Measurements from ENCODE around the gene BLCAP. TPM values are rescaled to one million over a fixed set of nuclear protein-coding genes. Genes with fewer than 3 reads are reported as not detected.
A peak's percentile ranks its signal among the peaks of the same experiment; 100 is the strongest.

Gene BLCAP
- total and polyA plus RNA-seq, 4 experiments from 2014 or later, result 63.7 to 97.4 (median 84.6) TPM

DNA sequence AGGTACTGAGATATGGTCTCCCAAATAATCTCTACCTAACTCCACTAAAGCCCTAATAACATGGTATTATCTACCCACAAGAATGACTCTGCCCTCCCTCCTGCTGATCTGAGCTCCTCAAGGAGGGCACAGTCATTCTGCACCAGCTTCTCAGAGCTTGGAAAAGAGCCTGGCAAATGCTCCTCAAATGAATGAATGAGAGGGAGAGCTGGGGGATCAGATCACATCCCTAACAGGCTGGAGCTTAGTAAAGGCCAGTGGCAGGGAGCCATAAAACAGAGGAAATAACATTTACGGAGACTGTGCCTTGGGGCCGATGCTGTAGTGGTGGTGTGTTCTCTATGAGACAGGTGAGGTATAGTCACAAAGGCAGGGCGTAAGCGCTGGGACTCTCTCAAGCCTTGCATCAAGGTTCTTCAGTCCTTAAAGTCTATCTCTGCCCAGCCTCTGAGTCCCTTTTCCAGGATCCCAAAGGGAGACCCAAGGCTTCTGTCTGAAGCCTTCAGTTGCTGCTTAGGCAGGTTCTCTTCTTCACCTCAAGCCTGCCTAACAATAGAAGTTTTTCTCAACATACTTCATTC, 13.8 kb downstream of the BLCAP start:
- Mint-ChIP-seq H3K27ac (no peak overlapping the region), H3K4me1 (peaks cover 9 to 32% (median 16%) of the 10 kb centered on the region in 4 donors), H3K4me3 (no peak overlapping the region), H3K27me3 (no peaks in the 10 kb centered on the region), H3K36me3 (peaks cover 37 to 69% of the 10 kb centered on the region in 2 donors), H3K9me3 (no peaks in the 10 kb centered on the region)
- POLR2A ChIA-PET (ENCODE audit: partially characterized antibody), result no interaction called here
- H3K36me3 ChIP-seq (ENCODE audit: insufficient read depth, low read length), result peaks cover 15% of the 10 kb centered on the region
- no peaks in the 10 kb centered on the region for H3K4me1 ChIP-seq (ENCODE audit: insufficient read depth, low read length)
- CTCF ChIA-PET (ENCODE audit: partially characterized antibody), result interaction anchor here (1.1 to 1.3 kb wide), 2 partner anchors 20 to 25 kb away, joined by 3 to 4 read pairs; no protein-coding TSS in a partner anchor
- intact Hi-C loops (cut with micrococcal nuclease), result no loop called here
- no peak overlapping the region for H3K4me3 ChIP-seq (ENCODE audit: low read length in 2 of 2)
- H3K9me3 ChIP-seq (ENCODE audit: control insufficient read depth in 1 of 2, low read length in 2 of 2), result no peaks in the 10 kb centered on the region
- no peak for DNase-seq
- no peak overlapping the region for H3K27ac ChIP-seq (ENCODE audit: low read depth, low read length)
- no peaks in the 10 kb centered on the region for H3K27me3 ChIP-seq (ENCODE audit: insufficient read depth, low read length)

DNA sequence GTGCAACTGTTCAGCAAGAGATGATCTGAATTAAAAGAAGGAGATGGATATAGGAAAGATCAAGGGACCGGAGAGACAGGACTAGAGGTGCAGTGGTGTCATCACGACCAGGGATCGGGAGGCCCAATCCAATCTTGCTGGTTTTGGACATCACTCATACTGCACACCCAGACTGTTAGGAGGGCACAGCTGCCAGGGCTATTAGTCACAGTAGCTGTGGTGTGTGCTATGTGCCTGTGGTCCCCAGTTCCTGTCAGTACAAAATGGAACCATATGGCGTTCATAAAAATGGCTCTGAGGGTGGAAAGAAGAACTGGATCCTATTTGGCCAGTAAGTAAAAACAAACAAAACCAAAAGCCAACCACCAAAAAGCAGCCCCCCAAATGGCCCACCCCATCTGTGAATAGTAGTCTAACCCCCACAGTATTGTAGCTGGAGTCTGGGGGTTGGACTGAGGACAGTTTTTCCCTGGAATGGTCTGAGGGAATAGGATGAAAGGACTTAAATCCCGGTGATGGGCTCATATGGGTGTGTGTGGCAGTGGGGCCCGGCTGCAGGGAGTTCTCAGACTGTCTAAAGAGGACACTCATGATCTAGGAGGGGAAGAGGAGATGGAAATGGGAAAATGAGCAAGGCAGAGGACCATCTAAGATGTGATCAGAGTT, 15.9 kb downstream of the BLCAP start:
- no peak for DNase-seq
- peaks cover 0 to 16% (median 7%) of the 10 kb centered on the region in 4 donors for H3K4me1 Mint-ChIP-seq
- CTCF ChIA-PET (ENCODE audit: partially characterized antibody), result no interaction called here
- Histone ChIP-seq H3K27me3 (ENCODE audit: insufficient read depth, low read length) (no peaks in the 10 kb centered on the region), H3K27ac (ENCODE audit: low read depth, low read length) (no peak overlapping the region), H3K4me1 (ENCODE audit: insufficient read depth, low read length) (no peaks in the 10 kb centered on the region), H3K36me3 (ENCODE audit: insufficient read depth, low read length) (peaks cover 15% of the 10 kb centered on the region), H3K4me3 (ENCODE audit: low read length in 2 of 2) (no peak overlapping the region), H3K9me3 (ENCODE audit: control insufficient read depth in 1 of 2, low read length in 2 of 2) (no peaks in the 10 kb centered on the region)
- H3K9me3 Mint-ChIP-seq, result no peaks in the 10 kb centered on the region
- H3K27ac Mint-ChIP-seq, result peak overlapping the region in 1 of 7 donors; percentile 38
- peaks cover 25 to 50% of the 10 kb centered on the region in 2 donors for H3K36me3 Mint-ChIP-seq
- intact Hi-C loops (cut with micrococcal nuclease), result no loop called here
- no peak overlapping the region for H3K4me3 Mint-ChIP-seq
- no peaks in the 10 kb centered on the region for H3K27me3 Mint-ChIP-seq
- POLR2A ChIA-PET (ENCODE audit: partially characterized antibody), result no interaction called here

DNA sequence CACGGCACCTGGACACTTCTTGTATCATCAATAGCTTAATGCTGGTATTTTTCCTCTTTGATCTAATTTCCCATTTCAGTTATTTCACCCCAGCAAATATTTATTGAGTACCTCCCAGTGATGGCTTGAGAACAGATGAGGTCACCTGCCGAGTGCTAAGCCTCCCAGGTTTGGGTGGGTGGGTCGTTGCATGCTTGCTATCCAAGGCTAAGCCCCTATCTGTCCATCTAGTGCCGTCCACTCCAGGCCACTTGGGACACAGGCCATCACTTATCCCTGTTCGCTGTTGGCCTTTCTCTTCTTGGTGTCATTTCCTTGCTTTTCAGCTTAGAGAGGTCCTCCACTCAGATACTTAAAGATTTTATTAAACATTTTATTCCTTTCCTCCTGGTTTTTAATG, 17.4 kb downstream of the BLCAP start:
- ChIA-PET CTCF (ENCODE audit: partially characterized antibody) (no interaction called here), POLR2A (ENCODE audit: partially characterized antibody) (no interaction called here)
- Mint-ChIP-seq H3K4me1 (peaks cover 0 to 9% (median 5%) of the 10 kb centered on the region in 4 donors), H3K9me3 (no peaks in the 10 kb centered on the region), H3K27me3 (no peaks in the 10 kb centered on the region), H3K27ac (no peak overlapping the region), H3K36me3 (peaks cover 20 to 38% of the 10 kb centered on the region in 2 donors), H3K4me3 (no peak overlapping the region)
- Histone ChIP-seq H3K36me3 (ENCODE audit: insufficient read depth, low read length) (peaks cover 4% of the 10 kb centered on the region), H3K27ac (ENCODE audit: low read depth, low read length) (no peak overlapping the region), H3K4me1 (ENCODE audit: insufficient read depth, low read length) (no peaks in the 10 kb centered on the region), H3K9me3 (ENCODE audit: control insufficient read depth in 1 of 2, low read length in 2 of 2) (no peaks in the 10 kb centered on the region), H3K4me3 (ENCODE audit: low read length in 2 of 2) (no peak overlapping the region), H3K27me3 (ENCODE audit: insufficient read depth, low read length) (no peaks in the 10 kb centered on the region)
- DNase-seq, result no peak
- intact Hi-C loops (cut with micrococcal nuclease), result no loop called here

DNA sequence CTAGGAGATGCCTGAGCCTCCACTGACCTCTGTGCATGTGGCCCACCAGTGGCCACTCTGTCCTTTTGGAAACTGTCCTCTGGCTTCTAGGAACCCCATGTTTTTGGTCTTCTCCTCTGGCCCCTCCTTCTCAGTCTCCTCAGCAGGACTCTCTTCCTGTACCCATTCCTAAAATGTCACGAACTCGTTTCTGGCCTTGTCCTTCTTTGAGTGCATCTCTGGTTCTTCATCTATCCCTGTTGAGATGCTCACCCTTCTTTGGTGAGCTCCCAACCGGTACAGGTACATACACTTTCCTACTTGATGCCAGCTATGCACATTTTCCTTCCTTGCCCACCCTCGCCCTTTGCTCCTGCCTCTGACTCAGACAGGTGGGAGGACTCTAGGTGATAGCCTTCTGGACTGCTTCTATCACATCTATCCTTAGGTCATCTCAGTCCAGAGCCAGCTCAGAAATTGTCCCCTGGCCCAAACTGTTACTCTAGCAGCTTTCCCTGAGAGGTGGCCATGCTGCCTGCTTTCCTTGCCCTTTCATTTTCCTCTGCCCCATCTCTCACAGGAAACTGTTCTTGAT, 21.4 kb downstream of the BLCAP start:
- Histone ChIP-seq H3K4me1 (ENCODE audit: insufficient read depth, low read length) (no peaks in the 10 kb centered on the region), H3K36me3 (ENCODE audit: insufficient read depth, low read length) (peaks cover 4% of the 10 kb centered on the region), H3K27me3 (ENCODE audit: insufficient read depth, low read length) (no peaks in the 10 kb centered on the region), H3K27ac (ENCODE audit: low read depth, low read length) (no peak overlapping the region), H3K4me3 (ENCODE audit: low read length in 2 of 2) (no peak overlapping the region), H3K9me3 (ENCODE audit: control insufficient read depth in 1 of 2, low read length in 2 of 2) (no peaks in the 10 kb centered on the region)
- no peak for DNase-seq
- Mint-ChIP-seq H3K27ac (no peak overlapping the region), H3K36me3 (peaks cover 5 to 9% of the 10 kb centered on the region in 2 donors), H3K4me1 (peaks cover 0 to 7% (median 2%) of the 10 kb centered on the region in 4 donors), H3K4me3 (no peak overlapping the region), H3K9me3 (no peaks in the 10 kb centered on the region), H3K27me3 (no peaks in the 10 kb centered on the region)
- POLR2A ChIA-PET (ENCODE audit: partially characterized antibody), result no interaction called here
- intact Hi-C loops (cut with micrococcal nuclease), result no loop called here
- CTCF ChIA-PET (ENCODE audit: partially characterized antibody), result interaction anchor here (0.9 kb wide), 1 partner anchor 11 kb away, joined by 3 read pairs; no protein-coding TSS in a partner anchor

DNA sequence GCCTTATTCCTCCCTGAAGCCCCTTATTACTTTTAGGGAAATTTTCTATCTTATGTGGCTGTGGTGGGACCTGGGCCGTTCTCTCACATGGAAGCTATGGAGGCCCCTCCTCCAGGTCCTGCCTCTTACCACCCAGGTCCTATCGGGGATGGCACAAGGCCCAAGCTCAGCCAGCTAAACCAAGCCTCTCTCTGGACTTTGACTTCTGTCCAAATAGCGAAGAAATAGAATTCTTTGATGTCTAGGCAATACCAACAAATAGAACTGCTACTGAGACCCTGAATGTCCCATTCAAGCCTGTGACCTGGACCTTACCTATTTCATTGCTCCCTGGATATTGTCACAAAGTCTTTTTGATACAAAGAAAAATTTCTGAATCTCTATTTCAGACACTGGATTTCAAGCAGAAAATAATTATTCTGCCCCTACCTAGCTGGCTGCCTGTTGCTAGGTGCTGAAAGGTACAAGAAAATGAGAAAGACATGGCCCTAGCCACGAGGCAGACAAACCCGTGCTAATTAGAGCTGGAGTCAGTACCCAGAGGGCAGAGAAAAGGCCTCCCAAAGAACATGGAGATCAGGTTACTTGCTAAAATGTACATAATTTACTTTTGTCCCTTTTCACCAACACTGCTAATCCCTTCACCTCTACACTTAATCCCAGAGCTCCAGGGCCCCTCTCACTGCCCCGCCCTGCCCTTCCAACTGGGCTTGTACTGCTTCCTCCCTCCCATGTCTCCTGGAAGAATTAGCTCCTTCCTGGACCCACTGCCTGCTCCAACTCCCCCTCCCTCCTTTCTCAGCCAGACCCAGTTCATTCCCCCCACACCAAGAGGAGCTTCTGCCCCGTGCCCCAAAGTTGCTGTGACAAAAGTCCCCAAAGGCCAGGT, 22.2 kb downstream of the BLCAP start:
- no peaks in the 10 kb centered on the region for H3K4me1 ChIP-seq (ENCODE audit: insufficient read depth, low read length)
- no peaks in the 10 kb centered on the region for H3K9me3 ChIP-seq (ENCODE audit: control insufficient read depth in 1 of 2, low read length in 2 of 2)
- peaks cover 0 to 5% (median 0%) of the 10 kb centered on the region in 4 donors for H3K4me1 Mint-ChIP-seq
- intact Hi-C loops (cut with micrococcal nuclease), result no loop called here
- H3K27me3 ChIP-seq (ENCODE audit: insufficient read depth, low read length), result no peaks in the 10 kb centered on the region
- no peak overlapping the region for H3K4me3 ChIP-seq (ENCODE audit: low read length in 2 of 2)
- H3K9me3 Mint-ChIP-seq, result no peaks in the 10 kb centered on the region
- peak overlapping the region in 1 of 8 donors; percentile 3 for H3K4me3 Mint-ChIP-seq
- H3K27me3 Mint-ChIP-seq, result no peaks in the 10 kb centered on the region
- H3K36me3 Mint-ChIP-seq, result peaks cover 0 to 3% of the 10 kb centered on the region in 2 donors
- H3K36me3 ChIP-seq (ENCODE audit: insufficient read depth, low read length), result peaks cover 1% of the 10 kb centered on the region
- CTCF ChIA-PET (ENCODE audit: partially characterized antibody), result interaction anchor here (0.9 kb wide), 1 partner anchor 12 kb away, joined by 3 read pairs; no protein-coding TSS in a partner anchor
- POLR2A ChIA-PET (ENCODE audit: partially characterized antibody), result no interaction called here
- peak overlapping the region in 3 of 7 donors; percentile 8 to 23 (median 22) for H3K27ac Mint-ChIP-seq
- no peak for DNase-seq
- H3K27ac ChIP-seq (ENCODE audit: low read depth, low read length), result no peak overlapping the region

DNA sequence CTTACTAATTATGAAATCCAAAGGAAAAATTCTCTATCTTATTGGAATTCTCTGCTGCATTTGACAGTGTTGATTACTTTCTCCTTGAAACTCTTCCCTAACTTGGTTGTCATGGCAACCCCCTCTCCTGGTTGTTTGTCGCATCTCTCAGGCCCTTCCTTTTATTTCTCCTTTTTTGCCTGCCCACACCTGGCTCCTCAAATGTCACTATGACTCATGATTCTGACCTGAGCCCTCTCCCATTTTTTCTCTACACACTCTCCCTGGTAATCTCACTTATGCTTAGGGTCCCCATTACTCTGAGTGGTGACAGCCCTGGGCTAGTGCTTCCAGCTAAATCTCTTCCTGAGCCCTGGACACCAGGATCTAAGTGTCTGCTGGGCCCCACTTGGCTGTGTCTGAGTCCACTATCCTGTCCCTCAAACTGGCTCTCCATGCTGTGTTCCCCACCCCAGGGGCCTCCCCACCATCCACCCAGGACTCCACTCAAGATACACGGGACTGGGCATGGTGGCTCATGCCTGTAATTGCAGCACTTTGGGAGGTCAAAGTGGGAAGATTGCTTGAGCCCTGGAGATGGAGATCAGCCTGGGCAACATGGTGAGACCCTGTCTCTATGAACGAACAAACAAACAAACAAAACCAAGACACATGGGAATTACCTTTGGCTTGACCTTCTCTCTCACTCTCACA, 23.1 kb downstream of the BLCAP start:
- Histone ChIP-seq H3K4me1 (ENCODE audit: insufficient read depth, low read length) (no peaks in the 10 kb centered on the region), H3K36me3 (ENCODE audit: insufficient read depth, low read length) (no peaks in the 10 kb centered on the region), H3K27me3 (ENCODE audit: insufficient read depth, low read length) (no peaks in the 10 kb centered on the region), H3K4me3 (ENCODE audit: low read length in 2 of 2) (no peak overlapping the region), H3K27ac (ENCODE audit: low read depth, low read length) (no peak overlapping the region), H3K9me3 (ENCODE audit: control insufficient read depth in 1 of 2, low read length in 2 of 2) (no peaks in the 10 kb centered on the region)
- H3K27ac Mint-ChIP-seq, result peak overlapping the region in 1 of 7 donors; percentile 22
- H3K9me3 Mint-ChIP-seq, result no peaks in the 10 kb centered on the region
- H3K27me3 Mint-ChIP-seq, result no peaks in the 10 kb centered on the region
- no peaks in the 10 kb centered on the region for H3K36me3 Mint-ChIP-seq
- POLR2A ChIA-PET (ENCODE audit: partially characterized antibody), result no interaction called here
- CTCF ChIA-PET (ENCODE audit: partially characterized antibody), result no interaction called here
- intact Hi-C loops (cut with micrococcal nuclease), result no loop called here
- peaks cover 0 to 5% (median 0%) of the 10 kb centered on the region in 4 donors for H3K4me1 Mint-ChIP-seq
- H3K4me3 Mint-ChIP-seq, result no peak overlapping the region
- DNase-seq, result no peak
